ENCODE results near the gene NDUFB4.

DNA sequence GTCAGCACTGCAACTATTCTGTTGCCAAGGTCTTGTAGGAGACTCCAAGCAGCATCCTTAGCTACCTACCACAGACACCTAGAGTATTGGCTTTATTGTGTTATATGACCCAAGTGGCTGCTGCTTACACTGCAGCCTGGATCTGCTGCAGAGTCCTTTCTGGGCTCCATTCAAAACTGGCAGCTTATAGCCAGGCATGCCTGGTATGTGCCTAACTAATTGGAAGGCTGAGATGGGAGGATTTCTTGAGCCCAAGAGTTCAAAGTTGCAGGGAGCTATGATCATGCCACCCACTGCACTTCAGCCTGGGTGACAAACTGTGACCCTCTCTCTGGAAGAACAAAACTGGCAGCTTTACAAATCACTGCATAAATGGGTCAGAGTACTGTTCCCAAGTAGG is 8.6 kb downstream of the NDUFB4 start:
- TF ChIP-seq ELF4 (IDR thresholded peaks at IDR 0.05) (no peak), SP1 (IDR thresholded peaks at IDR 0.05) (no peak), L3MBTL2 (conservative IDR thresholded peaks at IDR 0.05) (no peak), FOXM1 (IDR thresholded peaks at IDR 0.05; ENCODE audit: borderline replicate concordance) (no peak), FOXA1 (IDR thresholded peaks at IDR 0.05) (no peak), SUZ12 (IDR thresholded peaks at IDR 0.05) (no peak), CTBP1 (IDR thresholded peaks at IDR 0.05; ENCODE audit: borderline replicate concordance) (no peak), TARDBP (IDR thresholded peaks at IDR 0.05) (no peak)
- TF ChIP-seq, protein P1, sequence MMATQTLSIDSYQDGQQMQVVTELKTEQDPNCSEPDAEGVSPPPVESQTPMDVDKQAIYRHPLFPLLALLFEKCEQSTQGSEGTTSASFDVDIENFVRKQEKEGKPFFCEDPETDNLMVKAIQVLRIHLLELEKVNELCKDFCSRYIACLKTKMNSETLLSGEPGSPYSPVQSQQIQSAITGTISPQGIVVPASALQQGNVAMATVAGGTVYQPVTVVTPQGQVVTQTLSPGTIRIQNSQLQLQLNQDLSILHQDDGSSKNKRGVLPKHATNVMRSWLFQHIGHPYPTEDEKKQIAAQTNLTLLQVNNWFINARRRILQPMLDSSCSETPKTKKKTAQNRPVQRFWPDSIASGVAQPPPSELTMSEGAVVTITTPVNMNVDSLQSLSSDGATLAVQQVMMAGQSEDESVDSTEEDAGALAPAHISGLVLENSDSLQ (IDR thresholded peaks at IDR 0.05) = no peak
